ENCODE results near the gene TBC1D22A.

The TBC1D22A gene

DNA sequence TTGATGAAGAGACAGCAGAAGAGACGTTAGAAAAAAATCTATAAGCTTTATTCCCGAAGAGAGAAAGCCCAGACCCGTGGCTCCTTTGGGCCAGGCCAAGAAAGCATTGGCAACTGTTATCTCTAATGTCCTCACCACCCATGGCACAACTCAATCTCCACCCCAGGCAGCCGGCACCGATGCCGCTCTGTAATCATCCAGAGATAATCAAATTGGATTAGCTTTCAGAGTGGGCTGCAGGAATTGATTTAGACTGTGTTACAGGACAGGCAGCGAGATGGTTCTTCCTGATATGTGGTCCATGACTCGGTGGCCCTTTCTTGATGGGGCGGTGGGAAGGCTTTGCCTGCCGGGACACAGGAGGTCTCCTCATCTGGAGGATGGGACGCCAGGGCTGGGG, 383.9 kb downstream of the TBC1D22A start:
- DNase-seq (ENCODE audit: low read depth in 1 of 2, low spot score in 1 of 2) = no peak

DNA sequence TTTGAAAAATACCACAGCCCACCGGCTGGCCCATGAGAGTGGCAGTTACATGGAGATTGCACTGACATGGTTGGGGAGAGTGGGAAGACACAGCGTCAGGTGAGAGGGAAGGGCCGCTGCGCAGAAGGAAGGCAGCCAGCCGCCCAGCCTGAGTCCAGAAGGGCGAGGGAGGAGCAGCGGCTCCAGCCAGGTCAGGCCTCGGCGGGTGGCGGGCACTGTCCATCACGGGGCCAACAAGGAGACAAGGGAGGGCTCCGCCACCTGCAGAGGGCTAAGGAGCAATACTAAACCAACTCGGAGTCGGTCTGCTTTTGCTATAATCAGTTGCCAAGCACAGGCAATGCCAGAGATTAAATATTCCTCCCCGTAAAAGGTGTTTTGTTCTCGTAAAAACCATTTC, 384.5 kb downstream of the TBC1D22A start:
- DNase-seq (ENCODE audit: low read depth in 1 of 2, low spot score in 1 of 2) = no peak

DNA sequence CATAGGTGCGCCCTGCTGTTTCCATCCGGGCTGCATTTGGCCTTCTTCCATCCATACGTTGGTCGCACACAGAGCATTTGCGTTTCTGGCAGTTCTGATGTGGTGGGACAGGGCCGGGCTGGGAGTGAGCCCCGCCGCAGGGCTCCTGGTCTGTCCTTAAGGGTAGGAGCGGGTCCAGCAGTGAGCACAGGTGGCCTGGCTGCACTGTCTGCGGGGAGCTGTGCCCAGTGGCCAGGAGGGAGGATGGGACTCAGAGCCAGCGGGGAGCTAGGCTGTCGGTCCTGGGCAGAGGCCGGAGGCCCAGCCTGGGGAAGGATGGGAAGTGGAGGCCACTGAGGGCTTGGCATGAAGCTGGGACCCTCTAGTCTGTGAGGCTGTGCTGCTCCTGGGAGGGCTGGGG, 385.1 kb downstream of the TBC1D22A start:
- DNase-seq (ENCODE audit: low read depth in 1 of 2, low spot score in 1 of 2) = no peak

DNA sequence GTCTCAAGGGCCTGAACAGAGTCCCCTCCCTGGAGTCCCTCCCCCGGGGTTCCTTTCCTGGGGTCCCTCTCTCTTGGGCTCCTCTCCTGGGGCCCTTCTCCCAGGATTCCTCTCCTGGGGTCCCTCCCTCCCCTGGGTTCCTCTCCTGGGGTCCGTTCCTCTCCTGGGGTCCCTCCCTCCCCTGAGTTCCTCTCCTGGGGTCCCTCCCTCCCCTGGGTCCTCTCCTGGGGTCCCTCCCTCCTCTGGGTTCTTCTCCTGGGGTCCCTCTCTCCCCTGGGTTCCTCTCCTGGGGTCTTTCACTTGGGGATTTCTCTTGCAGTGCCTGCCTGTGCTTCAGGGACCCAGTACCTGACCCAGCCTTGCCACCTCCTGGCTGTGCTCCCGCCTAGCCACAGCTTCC, 386.1 kb downstream of the TBC1D22A start:
- no peak for DNase-seq (ENCODE audit: low read depth in 1 of 2, low spot score in 1 of 2)

DNA sequence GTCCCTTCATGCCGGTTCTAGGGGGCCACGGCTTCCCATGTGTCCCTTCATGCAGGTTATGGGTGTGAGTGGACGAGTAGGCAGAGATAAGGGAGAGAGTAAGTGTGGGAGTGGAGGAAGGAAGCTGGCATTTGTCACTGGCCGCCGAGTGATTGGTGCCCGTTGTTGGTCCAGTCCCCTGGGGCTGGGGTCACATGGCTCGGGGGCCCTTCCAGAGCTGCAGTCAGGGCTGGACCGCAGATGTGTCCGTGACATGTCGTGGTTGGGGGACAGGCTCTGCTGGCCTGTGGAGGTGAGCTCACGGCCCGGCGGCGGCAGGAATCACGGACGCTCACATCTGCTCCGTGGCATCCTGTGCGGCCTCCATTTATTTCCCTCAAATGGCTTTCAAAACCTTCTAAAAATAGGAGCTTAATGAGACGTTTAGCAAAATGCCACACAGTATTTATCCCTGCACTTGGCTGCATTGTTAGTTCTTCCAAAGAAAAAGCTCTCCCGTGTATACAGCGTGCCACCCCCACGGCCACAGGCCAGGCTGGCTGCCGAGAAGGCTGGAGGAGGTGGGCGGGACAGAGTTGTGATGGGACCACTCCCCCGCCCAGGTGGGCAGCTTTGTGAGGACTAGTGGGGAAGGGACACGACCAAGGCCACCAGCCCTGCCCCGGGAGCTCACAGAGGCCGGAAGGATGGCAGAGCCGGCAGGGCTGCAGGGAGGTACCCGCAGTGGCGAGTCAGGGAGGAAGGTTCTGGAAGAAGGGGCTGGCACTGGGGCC, 386.7 kb downstream of the TBC1D22A start:
- no peak for DNase-seq (ENCODE audit: low read depth in 1 of 2, low spot score in 1 of 2)

DNA sequence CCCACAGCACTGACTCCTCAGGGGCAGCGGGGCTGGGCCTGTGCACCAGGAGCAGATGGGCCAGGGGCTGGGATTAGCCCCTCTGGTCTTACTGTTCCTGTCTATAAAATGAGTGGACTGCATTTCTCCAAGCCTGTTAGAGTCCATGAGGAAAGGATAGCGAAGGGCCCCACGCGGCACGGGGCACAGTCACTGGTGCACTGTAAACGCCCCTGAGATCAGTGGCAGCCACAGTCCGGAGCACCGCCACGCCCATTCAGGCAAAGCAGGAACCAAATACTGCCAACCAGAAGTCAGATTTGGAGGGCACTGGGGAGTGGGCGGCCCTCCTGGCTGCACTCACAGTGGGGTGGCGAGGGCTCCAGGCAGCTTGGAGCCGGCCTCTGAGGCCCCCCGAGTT, 387.5 kb downstream of the TBC1D22A start:
- no peak for DNase-seq (ENCODE audit: low read depth in 1 of 2, low spot score in 1 of 2)

DNA sequence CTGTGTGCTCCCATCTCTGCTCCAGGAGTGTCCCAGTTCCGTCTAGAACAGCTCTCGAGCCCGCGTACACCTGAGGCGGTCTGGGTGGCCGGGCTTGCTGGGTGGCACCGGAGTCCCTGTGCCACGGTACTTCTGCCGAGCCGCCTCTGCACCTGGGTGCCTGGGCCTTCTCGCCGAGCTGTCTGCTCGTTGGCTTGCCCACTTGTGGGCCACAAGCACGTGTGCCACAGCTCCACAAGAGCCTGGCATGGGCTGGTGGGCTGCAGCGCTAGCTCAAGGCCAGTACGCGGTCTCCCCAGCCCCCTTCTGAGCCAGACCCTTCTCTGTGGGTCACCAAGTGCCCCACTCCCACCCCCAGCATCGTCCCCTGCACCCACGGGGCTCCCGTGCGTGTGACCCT, 388.0 kb downstream of the TBC1D22A start:
- no peak for DNase-seq (ENCODE audit: low read depth in 1 of 2, low spot score in 1 of 2)

DNA sequence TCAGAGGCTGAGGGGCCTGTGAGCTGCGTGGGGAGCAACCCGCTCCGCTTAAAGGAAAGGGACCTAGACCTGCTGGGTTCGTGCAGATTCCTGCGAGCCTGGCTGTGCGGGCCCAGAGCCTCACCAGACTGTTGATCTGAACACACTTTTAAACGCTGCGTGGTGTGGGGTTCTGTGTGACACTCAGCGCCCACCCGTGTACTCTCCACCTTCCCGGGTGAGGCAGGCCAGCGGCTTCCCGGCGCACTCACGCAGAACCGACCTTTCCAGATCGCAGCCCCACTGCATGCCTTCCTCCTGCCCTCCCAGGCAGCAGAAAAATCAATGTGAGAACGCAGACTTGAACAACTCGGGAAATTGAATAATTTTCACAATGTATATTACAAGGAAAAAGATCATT, 388.6 kb downstream of the TBC1D22A start:
- DNase-seq (ENCODE audit: low read depth in 1 of 2, low spot score in 1 of 2) = no peak

DNA sequence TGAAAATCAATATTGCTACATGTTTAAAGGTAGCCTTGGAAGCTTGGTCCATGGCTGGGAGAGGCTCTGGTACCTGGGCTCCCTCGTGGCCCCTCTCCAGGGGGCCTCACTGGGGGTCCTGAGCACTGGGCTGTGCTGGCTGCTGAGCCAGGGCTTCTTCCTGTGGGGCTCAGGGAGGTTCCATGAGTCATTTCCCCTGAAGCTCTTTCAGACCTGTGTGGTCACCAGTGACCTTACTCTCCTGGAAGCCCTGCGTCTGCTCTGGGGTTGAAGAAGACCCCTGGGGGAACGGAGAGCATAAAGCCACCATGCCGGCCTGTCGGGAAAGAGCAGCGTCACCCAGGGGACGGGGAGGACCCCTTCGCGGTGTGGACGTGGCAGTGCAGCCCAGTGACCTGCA, 389.0 kb downstream of the TBC1D22A start:
- no peak for DNase-seq (ENCODE audit: low read depth in 1 of 2, low spot score in 1 of 2)

DNA sequence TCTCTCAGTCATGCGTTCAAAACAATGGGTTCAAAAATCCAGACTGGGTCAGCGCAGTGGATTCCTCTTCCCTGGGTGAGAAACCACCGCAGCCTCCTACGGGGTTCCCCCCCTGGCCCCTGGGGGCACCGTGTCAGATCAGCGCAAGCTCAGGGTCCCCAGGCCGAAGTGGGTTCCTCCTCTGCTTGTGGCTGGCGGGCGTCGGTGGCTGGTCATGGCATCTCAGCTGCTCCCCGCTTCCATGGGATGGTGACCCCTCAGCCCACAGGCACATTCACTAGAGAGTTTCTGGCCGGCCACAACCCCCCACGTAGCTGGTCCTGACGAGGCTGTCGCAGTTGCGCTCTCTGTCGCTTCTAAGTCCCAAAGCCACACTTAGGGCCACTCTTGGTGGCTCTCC, 389.8 kb downstream of the TBC1D22A start:
- DNase-seq (ENCODE audit: low read depth in 1 of 2, low spot score in 1 of 2) = no peak

DNA sequence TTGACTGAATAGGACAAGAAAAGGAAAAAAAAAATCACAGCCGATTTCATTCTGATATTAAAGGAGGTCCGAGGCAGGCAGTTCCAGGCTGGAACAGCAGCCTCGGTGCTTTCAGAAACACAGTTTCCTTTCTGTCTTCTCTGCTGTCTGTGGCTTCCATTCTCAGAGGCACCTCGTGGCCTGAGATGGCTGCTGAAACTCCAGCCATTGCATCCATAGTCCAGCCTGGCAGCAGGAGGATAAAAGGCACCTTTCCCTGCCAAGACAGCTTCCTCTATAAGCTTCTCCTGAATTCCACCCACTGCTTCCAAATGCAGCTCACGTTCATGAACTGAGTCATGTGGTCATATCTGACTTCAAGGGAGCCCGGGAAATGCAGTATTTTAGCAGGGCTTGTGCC, 390.5 kb downstream of the TBC1D22A start:
- DNase-seq (ENCODE audit: low read depth in 1 of 2, low spot score in 1 of 2) = no peak

DNA sequence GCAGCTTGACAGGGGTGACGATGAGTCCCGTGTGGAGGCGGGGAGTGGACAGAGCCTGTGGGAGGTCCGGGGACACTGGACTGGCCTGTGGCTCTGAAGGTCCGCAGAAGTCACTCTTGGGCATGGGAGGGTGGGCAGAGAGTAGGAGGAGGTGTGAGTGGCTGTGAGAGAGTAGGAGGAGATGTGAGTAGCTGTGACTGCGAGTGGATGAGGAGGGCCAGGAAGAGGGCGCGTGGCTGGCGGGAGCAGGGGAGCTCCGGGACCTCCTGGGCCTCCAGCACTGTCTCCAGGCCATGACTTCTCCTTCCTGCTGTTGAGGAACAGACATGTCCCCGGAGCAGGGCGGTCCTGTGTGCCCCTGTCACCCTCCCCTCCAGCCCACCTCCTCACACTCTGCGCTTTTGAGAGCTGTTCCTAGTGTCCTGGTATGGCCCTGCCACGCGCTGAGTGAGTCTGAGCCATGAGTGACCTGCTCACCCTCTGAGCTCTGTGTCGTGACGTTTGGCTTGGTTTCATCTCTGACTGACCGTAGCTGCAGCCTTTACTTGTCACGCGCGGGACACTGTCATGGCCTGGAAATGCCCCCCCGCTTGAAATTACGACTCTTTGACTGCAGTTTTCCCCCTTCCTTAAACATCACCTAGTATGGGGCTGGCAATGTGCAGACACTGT, 391.5 kb downstream of the TBC1D22A start:
- DNase-seq (ENCODE audit: low read depth in 1 of 2, low spot score in 1 of 2) = no peak

DNA sequence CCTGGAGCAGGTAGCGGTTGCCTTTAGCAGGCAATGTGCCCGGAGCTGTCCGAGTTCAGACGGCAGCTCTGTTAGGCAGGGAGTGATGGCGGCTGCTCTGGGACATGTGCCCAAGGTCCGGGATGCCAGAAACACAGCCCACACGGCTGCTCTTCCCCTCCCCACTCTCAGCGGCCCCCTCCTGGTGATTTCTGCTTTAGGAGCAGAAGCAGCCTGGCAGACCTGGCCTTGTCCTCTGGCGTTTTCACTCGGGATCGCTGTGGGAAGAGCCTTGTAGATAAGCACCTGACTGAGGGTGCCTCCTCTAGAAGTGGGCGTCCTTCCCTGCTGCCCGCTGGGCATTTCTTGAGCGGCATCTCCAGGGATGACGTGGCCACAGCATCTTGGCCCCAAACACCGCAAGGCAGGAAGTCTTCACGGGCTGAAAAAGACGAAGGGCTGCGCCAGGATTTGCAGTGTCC, 392.2 kb downstream of the TBC1D22A start:
- DNase-seq (ENCODE audit: low read depth in 1 of 2, low spot score in 1 of 2) = no peak

DNA sequence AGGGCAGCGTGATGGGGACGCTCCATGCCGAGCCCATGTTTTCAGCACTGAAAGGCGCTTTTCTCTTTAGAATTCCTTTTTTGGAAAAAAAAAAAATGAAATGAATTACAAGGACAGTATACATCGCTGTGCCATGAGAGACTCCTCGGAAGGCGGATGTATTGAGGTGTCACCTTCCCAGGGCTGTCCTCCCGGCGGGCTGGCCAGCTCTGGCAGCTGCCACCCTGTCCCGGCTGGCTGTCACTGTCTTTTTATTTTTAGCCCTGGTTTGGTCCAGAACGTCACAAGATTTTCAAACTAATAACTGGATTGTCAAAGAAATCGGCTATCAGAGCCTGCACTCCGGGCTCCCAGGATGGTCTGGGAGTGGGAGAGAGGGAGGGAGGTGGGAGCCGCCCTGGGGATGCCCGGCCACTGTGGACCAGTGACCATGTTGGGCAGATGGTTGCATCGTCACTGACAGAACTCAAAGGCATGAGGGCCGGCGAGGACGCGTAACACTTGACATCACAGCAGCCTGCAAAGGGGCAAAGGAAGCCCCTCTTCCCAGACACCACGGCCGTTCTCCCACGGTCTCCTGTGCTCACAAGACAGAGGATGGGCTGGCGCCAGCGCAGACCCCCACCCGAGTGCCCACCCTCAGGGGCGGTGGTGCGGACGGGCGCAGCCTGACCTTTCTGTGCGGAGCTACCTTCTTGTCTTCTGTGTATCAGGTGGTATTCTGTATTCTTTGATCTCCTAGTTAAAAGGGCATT, 392.9 kb downstream of the TBC1D22A start:
- DNase-seq (ENCODE audit: low read depth in 1 of 2, low spot score in 1 of 2) = no peak

DNA sequence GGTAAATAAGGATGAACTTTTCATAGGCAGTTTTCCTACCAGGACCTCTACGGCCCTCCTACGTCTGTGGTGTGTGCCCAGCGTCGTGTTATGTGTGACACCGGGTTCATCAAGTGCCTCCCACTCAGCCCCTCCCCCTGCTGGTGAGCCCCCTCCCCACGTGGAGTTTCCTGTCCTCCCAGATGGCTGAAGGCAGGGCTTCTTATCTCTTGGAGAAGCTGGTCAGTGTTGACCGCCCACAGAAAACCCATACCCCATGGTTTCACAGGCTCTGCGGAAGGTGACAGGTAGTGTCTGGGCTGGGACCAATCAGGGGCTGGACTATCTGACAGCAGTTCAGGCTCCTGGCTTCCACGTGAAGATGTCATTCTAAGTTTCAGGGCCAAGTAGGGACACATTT, 393.5 kb downstream of the TBC1D22A start:
- DNase-seq (ENCODE audit: low read depth in 1 of 2, low spot score in 1 of 2) = no peak

DNA sequence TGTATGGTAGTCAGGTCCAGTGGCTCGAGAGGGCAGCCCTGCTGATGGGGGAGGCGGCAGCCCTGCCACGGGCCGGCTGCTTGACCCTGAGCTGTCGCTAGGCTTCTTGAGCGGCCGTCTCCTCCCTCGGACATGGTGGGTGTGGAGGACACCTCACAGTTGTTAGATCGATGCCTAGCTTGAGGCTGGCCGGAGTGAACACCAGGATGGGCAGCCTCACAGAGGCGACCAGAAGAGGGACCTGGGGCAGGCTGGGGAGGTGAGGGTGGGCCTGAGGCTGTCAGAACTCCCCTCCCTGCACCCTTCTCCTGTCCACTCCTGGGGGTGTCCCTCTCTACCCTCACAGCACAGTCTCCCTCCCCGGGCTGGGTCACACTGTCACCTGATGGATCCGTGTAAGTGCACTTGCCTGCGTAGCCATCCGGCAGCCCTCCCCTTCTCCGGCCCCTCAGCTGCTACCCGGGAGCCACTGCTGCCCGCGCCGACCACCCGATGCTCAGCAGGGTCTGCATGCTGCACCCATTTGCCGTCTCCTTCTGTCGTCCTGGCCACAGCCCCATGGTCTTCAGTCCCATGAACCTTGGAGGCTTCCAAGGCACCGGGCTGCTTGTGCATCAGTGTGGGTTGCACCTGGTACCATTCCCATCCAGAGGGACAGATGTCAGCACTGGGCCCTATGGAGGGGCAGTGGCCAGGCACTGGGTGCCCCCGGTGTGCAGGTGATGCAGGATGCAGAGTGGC, 394.1 kb downstream of the TBC1D22A start:
- DNase-seq (ENCODE audit: low read depth in 1 of 2, low spot score in 1 of 2) = no peak

DNA sequence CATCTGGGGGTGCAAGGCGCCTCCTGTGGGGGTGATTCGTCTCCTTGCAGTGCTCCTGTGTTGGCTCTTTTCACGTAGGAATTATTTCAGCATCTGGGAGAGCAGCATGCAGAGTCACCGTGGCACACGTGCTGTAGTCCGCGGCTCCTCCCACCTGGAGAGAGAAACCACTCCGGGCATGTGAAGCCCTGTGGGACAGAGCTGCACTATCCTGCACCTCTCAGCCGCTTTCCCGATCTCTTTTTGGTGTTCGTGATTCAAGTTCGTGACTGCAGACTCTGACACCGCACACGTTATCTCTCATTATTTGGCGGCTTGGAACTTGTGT, 394.6 kb downstream of the TBC1D22A start:
- no peak for DNase-seq (ENCODE audit: low read depth in 1 of 2, low spot score in 1 of 2)

DNA sequence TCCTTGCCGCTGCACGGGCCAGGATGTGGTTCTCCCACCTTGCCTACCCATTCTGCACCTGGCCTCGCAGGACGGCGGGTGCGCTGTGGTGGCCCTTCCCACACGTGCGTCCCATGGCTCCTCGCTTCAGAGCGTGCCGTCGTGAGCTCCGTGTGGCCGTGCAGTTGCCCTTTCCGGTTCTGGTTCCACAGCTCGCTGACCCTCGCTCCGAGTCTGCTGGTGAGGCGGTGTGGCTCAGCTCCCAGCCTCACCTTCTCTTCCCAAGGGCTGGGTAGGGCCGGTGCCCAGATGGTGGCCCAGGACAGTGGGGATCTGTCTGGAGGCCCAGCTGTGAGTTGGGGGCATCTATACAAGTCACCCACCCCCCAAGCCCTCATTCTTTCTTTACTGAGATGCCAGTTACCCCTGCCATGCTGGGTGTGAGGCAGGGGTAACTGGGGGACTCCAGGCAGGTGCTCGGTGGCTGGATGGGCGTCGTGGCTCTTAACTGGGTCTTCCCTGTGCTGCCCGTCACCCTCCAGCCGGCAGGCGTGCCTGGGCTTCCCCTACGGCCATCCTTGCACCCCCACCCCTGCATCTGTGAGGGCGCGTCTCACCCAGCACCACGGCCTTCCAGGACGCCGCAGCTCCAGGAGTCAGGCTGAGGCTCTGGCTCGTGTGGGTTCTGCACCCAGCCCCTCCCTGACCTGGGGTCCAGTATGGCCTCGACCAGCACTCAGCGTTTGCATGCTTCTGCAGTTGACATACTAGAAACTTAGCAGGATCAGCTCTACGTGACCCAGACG, 395.2 kb downstream of the TBC1D22A start:
- no peak for DNase-seq (ENCODE audit: low read depth in 1 of 2, low spot score in 1 of 2)

DNA sequence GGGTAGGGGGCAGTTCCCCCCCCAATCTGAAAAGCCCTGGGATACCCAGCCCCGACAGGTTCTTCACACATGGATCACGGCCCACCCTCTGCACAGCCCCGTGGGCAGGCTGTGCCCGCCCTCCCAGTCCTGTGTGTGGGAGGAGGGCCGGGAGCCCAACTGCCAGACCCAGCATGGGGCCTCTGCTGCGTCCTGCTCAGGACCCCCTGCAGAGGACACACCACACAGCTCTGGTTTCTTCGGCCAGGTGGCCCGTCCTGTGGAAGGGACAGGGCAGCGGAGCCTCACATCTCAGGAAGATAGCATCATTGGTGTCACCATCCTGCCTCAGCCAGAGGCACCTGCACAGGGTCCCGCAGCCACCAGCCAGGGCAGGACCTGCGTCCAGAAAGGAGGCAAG, 396.0 kb downstream of the TBC1D22A start:
- DNase-seq (ENCODE audit: low read depth in 1 of 2, low spot score in 1 of 2) = no peak

DNA sequence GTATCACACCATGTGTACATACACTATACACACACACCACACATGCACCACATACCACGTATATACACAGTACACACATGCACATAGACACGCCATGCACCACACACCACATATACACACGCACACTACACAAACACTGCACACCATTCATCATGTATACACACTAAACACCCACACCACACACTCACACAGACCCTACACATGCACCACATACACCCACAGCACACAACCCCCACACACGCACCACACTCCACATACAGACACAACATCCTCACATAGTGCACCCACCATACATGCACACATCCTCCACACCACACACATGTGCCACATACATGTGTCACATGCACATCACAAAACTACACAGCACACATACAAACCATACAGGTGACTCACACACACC, 397.1 kb downstream of the TBC1D22A start:
- DNase-seq (ENCODE audit: low read depth in 1 of 2, low spot score in 1 of 2) = no peak

DNA sequence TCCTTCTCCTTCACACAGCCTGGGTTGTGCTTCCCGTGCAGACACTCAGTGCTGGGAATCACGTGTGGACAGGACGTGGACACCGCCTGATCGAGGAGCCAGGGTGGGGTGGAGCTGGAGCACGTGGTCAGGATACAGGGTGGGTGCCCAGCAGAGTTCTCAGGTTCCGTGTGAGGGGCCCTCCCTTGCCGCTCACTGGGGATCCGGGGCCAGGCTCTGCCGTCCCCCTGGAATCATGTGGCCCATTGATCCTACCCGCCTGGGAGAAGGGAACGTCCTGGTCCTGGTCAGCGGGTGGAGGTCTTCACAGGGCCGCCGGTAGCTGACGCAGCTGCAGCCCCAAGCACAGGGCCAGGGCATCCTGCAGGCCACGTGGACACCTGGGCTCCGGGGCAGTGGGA, 397.7 kb downstream of the TBC1D22A start:
- DNase-seq (ENCODE audit: low read depth in 1 of 2, low spot score in 1 of 2) = no peak
